Thyroid gland (tissue), 4 donors: Measurements from ENCODE around the gene MAP3K7CL. TPM values are rescaled to one million over a fixed set of nuclear protein-coding genes. Genes with fewer than 3 reads are reported as not detected.

Experiments used
- DNase-seq, 2 donors: peaks; one replicate each; pipeline ENCODE4 v3.0.0-alpha.2; 2019
- H3K27ac ChIP-seq, 3 donors: fragments of 200-600 bp; sonication (generic); 1 replicate in 2 of 3; 2 replicates in 1 of 3; pipeline ENCODE4 v1.5.1; 2016 to 2019; ENCODE audit warnings: mild to moderate bottlenecking in 1 of 3, moderate library complexity in 1 of 3
- H3K27me3 ChIP-seq: fragments of 200-600 bp; sonication (generic); one replicate; pipeline ENCODE4 v1.5.1; 2019
- H3K36me3 ChIP-seq, 2 donors: fragments of 200-600 bp; sonication (generic); one replicate each; pipeline ENCODE4 v1.5.1; 2016 to 2019
- H3K4me1 ChIP-seq, 2 donors: fragments of 200-600 bp; sonication (generic); one replicate each; pipeline ENCODE4 v1.5.1; 2017 to 2019
- H3K4me3 ChIP-seq, 3 donors: fragments of 200-600 bp; sonication (generic); replicated peaks in 1 of 3; 1 replicate in 2 of 3; 2 replicates in 1 of 3; pipeline ENCODE4 v1.5.1; 2016; ENCODE audit warnings: mild to moderate bottlenecking in 1 of 3
- H3K9me3 ChIP-seq: fragments of 200-600 bp; sonication (generic); one replicate; pipeline ENCODE4 v1.5.1; 2017
- CTCF ChIP-seq, 6 experiments: fragments of 200-600 bp in 3 of 6; fragments of 450-650 bp in 3 of 6; sonication (generic) in 3 of 6; IDR thresholded peaks; one replicate each; pipeline ENCODE4 v1.5.1; 2016 to 2019; ENCODE audit warnings: antibody characterized with exemption in 6 of 6, mild to moderate bottlenecking in 2 of 6, inconsistent platforms in 1 of 6, moderate library complexity in 1 of 6
- POLR2A ChIP-seq, 2 donors: fragments of 450-650 bp; IDR thresholded peaks; one replicate each; pipeline ENCODE4 v1.6.1; 2017; ENCODE audit warnings: antibody characterized with exemption in 2 of 2, mild to moderate bottlenecking in 2 of 2, moderate library complexity in 1 of 2
- WGBS, 2 donors: methylation state at CpG; one replicate each; pipeline ENCODE4 v1.1.5; 2017; 5-methylcytosine and 5-hydroxymethylcytosine counted together
- intact Hi-C: fragments of 100-400 bp; cut with DNase I; formaldehyde crosslinking; loops from one replicate; pipeline ENCODE4 v1.15.1; 2023
- total RNA-seq, 4 donors: library from RNA; depleted of rRNA; stranded (reverse); fragments of >200 nt; gene quantifications; one replicate each; pipeline ENCODE4 v1.2.3, GENCODE V29; 2016

The MAP3K7CL gene
- total RNA-seq, 4 donors from 2014 or later: 4.1 to 8.0 (median 4.9) TPM

DNA sequence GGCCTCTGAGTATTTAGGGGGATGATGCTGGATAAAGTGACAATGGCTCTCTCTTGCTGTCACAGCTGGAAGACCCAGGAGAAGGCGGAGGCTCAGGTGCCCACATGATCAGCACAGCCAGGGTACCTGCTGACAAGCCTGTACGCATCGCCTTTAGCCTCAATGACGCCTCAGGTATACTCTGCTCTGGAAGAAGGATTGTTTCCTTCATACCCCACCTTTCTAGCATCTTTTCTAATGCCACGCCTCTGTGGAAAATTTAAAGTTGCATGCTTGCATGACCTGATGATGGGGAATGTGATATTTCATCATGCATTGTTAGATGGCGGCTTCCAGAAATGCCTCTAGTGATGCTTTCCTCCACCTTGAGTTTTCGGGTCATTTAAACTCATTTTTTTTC, 2.8 kb downstream of the MAP3K7CL start:
- Histone ChIP-seq H3K4me3 (no peak overlapping the region), H3K27me3 (no peaks in the 10 kb centered on the region), H3K27ac (no peak overlapping the region), H3K4me1 (no peaks in the 10 kb centered on the region), H3K36me3 (no peaks in the 10 kb centered on the region), H3K9me3 (no peaks in the 10 kb centered on the region)
- intact Hi-C loops: no loop called here
- 94 to 95% methylated on average over 7 of the region's 7 CpGs for WGBS, 2 donors
- DNase-seq: no peak
- TF ChIP-seq POLR2A (IDR thresholded peaks at IDR 0.05) (no peak), CTCF (IDR thresholded peaks at IDR 0.05) (no peak)

GRCh38 chr21:29133796-29134195, 3.4 kb downstream of the MAP3K7CL start:
- no peak for TF ChIP-seq CTCF (IDR thresholded peaks at IDR 0.05)
- TF ChIP-seq POLR2A (IDR thresholded peaks at IDR 0.05): no peak
- 86 to 89% methylated on average over 5 of the region's 5 CpGs for WGBS, 2 donors

DNA sequence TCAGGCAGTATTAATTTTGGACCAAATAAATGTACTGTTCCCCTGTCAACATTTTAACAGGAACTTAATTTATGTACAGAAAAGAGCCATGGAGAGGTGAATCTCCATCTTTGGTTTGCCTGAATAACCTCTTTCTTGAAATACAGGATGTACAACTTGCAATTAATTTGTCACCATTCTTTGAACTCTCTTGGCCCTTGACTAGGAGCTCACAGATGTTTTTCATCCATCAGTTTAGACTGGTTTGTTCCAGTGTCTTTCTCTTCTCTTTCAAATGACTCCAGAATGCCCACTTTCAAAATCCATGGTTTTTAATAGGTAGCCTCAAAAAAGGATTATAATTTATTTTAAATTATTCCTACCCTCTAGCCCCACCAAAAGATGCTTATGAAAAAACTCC, 5.0 kb downstream of the MAP3K7CL start:
- intact Hi-C loops: no loop called here
- TF ChIP-seq CTCF (IDR thresholded peaks at IDR 0.05): no peak
- TF ChIP-seq POLR2A (IDR thresholded peaks at IDR 0.05): no peak
- H3K9me3 ChIP-seq: no peaks in the 10 kb centered on the region

More at GRCh38 chr21:29133796-29134195, 3.4 kb downstream of the MAP3K7CL start:
- no peaks in the 10 kb centered on the region for H3K27me3 ChIP-seq
- no peaks in the 10 kb centered on the region for H3K36me3 ChIP-seq
- no peak overlapping the region for H3K27ac ChIP-seq
- intact Hi-C loops: no loop called here
- DNase-seq: no peak
- no peak overlapping the region for H3K4me3 ChIP-seq
- no peaks in the 10 kb centered on the region for H3K9me3 ChIP-seq
- no peaks in the 10 kb centered on the region for H3K4me1 ChIP-seq

GRCh38 chr21:29136033-29136432, 5.6 kb downstream of the MAP3K7CL start:
- TF ChIP-seq CTCF (IDR thresholded peaks at IDR 0.05) (no peak), POLR2A (IDR thresholded peaks at IDR 0.05) (no peak)
- Histone ChIP-seq H3K27me3 (no peaks in the 10 kb centered on the region), H3K9me3 (no peaks in the 10 kb centered on the region), H3K27ac (no peak overlapping the region), H3K36me3 (no peaks in the 10 kb centered on the region), H3K4me3 (no peak overlapping the region), H3K4me1 (no peaks in the 10 kb centered on the region)
- no peak for DNase-seq
- WGBS, 2 donors: 71 to 85% methylated on average over 1 of the region's 1 CpG
- intact Hi-C loops: no loop called here

More for the DNA sequence above, 5.0 kb downstream of the MAP3K7CL start:
- H3K27me3 ChIP-seq: no peaks in the 10 kb centered on the region
- no peak overlapping the region for H3K27ac ChIP-seq
- no peaks in the 10 kb centered on the region for H3K4me1 ChIP-seq
- no peak for DNase-seq
- no peak overlapping the region for H3K4me3 ChIP-seq
- no peaks in the 10 kb centered on the region for H3K36me3 ChIP-seq

GRCh38 chr21:29144736-29145353, 14.4 kb downstream of the MAP3K7CL start:
- WGBS, 2 donors: 57 to 76% methylated on average over 2 of the region's 2 CpGs
- H3K4me1 ChIP-seq: peaks cover 0 to 7% of the 10 kb centered on the region in 2 donors
- H3K4me3 ChIP-seq: no peak overlapping the region
- intact Hi-C loops: no loop called here
- H3K36me3 ChIP-seq: no peaks in the 10 kb centered on the region
- no peaks in the 10 kb centered on the region for H3K9me3 ChIP-seq
- no peak for DNase-seq
- H3K27me3 ChIP-seq: no peaks in the 10 kb centered on the region
- H3K27ac ChIP-seq: peak overlapping the region in 2 of 3 donors; percentile 12 to 34
- no peak for TF ChIP-seq CTCF (IDR thresholded peaks at IDR 0.05)
- no peak for TF ChIP-seq POLR2A (IDR thresholded peaks at IDR 0.05)
